ENCODE results near the gene PARM1. TPM values are rescaled to one million over a fixed set of nuclear protein-coding genes. Genes with fewer than 3 reads are reported as not detected.

Gene PARM1
- total RNA-seq, 1 donor from 2014 or later, result 116 TPM

GRCh38 chr4:75031775-75032174 is 98.9 kb downstream of the PARM1 start:
- Histone ChIP-seq H3K36me3 (peaks cover 0 to 20% of the 10 kb centered on the region in 2 donors), H3K4me1 (no peaks in the 10 kb centered on the region), H3K27ac (no peak overlapping the region), H3K4me3 (no peak overlapping the region), H3K9me3 (no peaks in the 10 kb centered on the region), H3K27me3 (no peaks in the 10 kb centered on the region)
- DNase-seq (ENCODE audit: low spot score in 2 of 2), result no peak
- no peak for TF ChIP-seq CTCF (IDR thresholded peaks at IDR 0.05)
- intact Hi-C loops (cut with DNase I), result no loop called here

- Histone ChIP-seq H3K27ac (no peak overlapping the region), H3K27me3 (no peaks in the 10 kb centered on the region), H3K4me3 (no peak overlapping the region), H3K9me3 (no peaks in the 10 kb centered on the region), H3K36me3 (peaks cover 0 to 21% of the 10 kb centered on the region in 2 donors), H3K4me1 (no peaks in the 10 kb centered on the region)
- intact Hi-C loops (cut with DNase I), result no loop called here
- no peak for DNase-seq (ENCODE audit: low spot score in 2 of 2)
- TF ChIP-seq CTCF (IDR thresholded peaks at IDR 0.05), result no peak
Observed at GRCh38 chr4:75034523-75034922, 101.6 kb downstream of the PARM1 start.

GRCh38 chr4:75035321-75035720 is 102.4 kb downstream of the PARM1 start:
- no peak for DNase-seq (ENCODE audit: low spot score in 2 of 2)
- Histone ChIP-seq H3K36me3 (peaks cover 0 to 21% of the 10 kb centered on the region in 2 donors), H3K9me3 (no peaks in the 10 kb centered on the region), H3K4me1 (no peaks in the 10 kb centered on the region), H3K27me3 (no peaks in the 10 kb centered on the region), H3K27ac (no peak overlapping the region), H3K4me3 (no peak overlapping the region)
- intact Hi-C loops (cut with DNase I), result no loop called here
- no peak for TF ChIP-seq CTCF (IDR thresholded peaks at IDR 0.05)

- no peak overlapping the region for H3K4me3 ChIP-seq
- no peak overlapping the region for H3K27ac ChIP-seq
- no peak for DNase-seq (ENCODE audit: low spot score in 2 of 2)
- TF ChIP-seq CTCF (IDR thresholded peaks at IDR 0.05), result no peak
- no peaks in the 10 kb centered on the region for H3K27me3 ChIP-seq
- intact Hi-C loops (cut with DNase I), result no loop called here
- no peaks in the 10 kb centered on the region for H3K9me3 ChIP-seq
- H3K4me1 ChIP-seq, result no peaks in the 10 kb centered on the region
- H3K36me3 ChIP-seq, result peaks cover 0 to 26% of the 10 kb centered on the region in 2 donors
Observed at GRCh38 chr4:75036046-75036830, 103.3 kb downstream of the PARM1 start.

- Histone ChIP-seq H3K4me1 (no peaks in the 10 kb centered on the region), H3K36me3 (peaks cover 0 to 26% of the 10 kb centered on the region in 2 donors), H3K27ac (no peak overlapping the region), H3K4me3 (no peak overlapping the region), H3K27me3 (no peaks in the 10 kb centered on the region), H3K9me3 (no peaks in the 10 kb centered on the region)
- intact Hi-C loops (cut with DNase I), result no loop called here
- TF ChIP-seq CTCF (IDR thresholded peaks at IDR 0.05), result no peak
- DNase-seq (ENCODE audit: low spot score in 2 of 2), result no peak
Observed at GRCh38 chr4:75037252-75037651, 104.3 kb downstream of the PARM1 start.
